HEK293 (cell line): ENCODE results near the gene NDUFA3.

Source experiments
- CTCF ChIA-PET: fragments of 350-600 bp; formaldehyde crosslinking; extraction: SDS; loops from one replicate; lab custom pipeline; 2021; ENCODE audit warnings: antibody characterized with exemption; lab: Yijun Ruan, JAX
- POLR2A ChIA-PET: fragments of 300-600 bp; formaldehyde crosslinking; extraction: SDS; loops from one replicate; lab custom pipeline; 2020; ENCODE audit warnings: antibody characterized with exemption, inconsistent platforms; lab: Yijun Ruan, JAX
- H3K27ac ChIP-seq: fragments of 200-500 bp; sonication (Bioruptor generic); 2 replicates; pipeline ENCODE4 v1.5.1; 2014; ENCODE audit warnings: low read depth, low read length, control low read depth, inconsistent platforms; ENCODE audit errors: extremely low read depth
- H3K36me3 ChIP-seq, 2 experiments: fragments of 200-500 bp in 1 of 2; sonication (Bioruptor generic) in 1 of 2; 1 replicate in 1 of 2; 2 replicates in 1 of 2; pipeline ENCODE4 v1.5.1; 2014 to 2017; ENCODE audit warnings: inconsistent platforms in 2 of 2, low read length in 2 of 2; ENCODE audit not compliant: control insufficient read depth in 2 of 2, insufficient read depth in 1 of 2
- H3K4me1 ChIP-seq: fragments of 200-500 bp; sonication (Bioruptor generic); 2 replicates; pipeline ENCODE4 v1.5.1; 2014; ENCODE audit warnings: mild to moderate bottlenecking, low read length, inconsistent platforms; ENCODE audit not compliant: control insufficient read depth, insufficient read depth
- H3K4me3 ChIP-seq: 2 replicates; pipeline ENCODE4 v1.5.1; 2011; ENCODE audit warnings: low read depth, mild to moderate bottlenecking, control low read depth, low read length, moderate library complexity
- H3K9me3 ChIP-seq: fragments of 200-500 bp; sonication (Bioruptor generic); 2 replicates; pipeline ENCODE4 v1.5.1; 2014; ENCODE audit warnings: low read depth, low read length, inconsistent platforms; ENCODE audit not compliant: control insufficient read depth, insufficient read depth
- GLI2 ChIP-seq: fragments of 450-650 bp; formaldehyde crosslinking; IDR thresholded peaks from 2 replicates; pipeline ENCODE4; 2017; ENCODE audit warnings: missing biosample characterization, missing genetic modification characterization, low read depth, borderline replicate concordance
- MEIS1 ChIP-seq: sonication (generic); formaldehyde crosslinking; IDR thresholded peaks from 2 replicates; pipeline ENCODE4 v1.8.1; 2022; ENCODE audit warnings: missing genetic modification reagents, mild to moderate bottlenecking, borderline replicate concordance
- PRDM1 ChIP-seq: fragments of 450-650 bp; formaldehyde crosslinking; IDR thresholded peaks from 2 replicates; pipeline ENCODE4; 2016; ENCODE audit warnings: missing biosample characterization, missing genetic modification characterization
- SCRT1 ChIP-seq: fragments of 450-650 bp; formaldehyde crosslinking; IDR thresholded peaks from 2 replicates; pipeline ENCODE4 v1.5.1; 2016; ENCODE audit warnings: missing biosample characterization, missing genetic modification characterization, borderline replicate concordance
- TRIM28 ChIP-seq: IDR thresholded peaks from 2 replicates; pipeline ENCODE4 v1.6.1; 2011; ENCODE audit warnings: low read length, control low read depth, borderline replicate concordance
- YY1 ChIP-seq: fragments of 450-650 bp; formaldehyde crosslinking; IDR thresholded peaks from 2 replicates; pipeline ENCODE4 v1.5.1; 2018; ENCODE audit warnings: missing biosample characterization, missing genetic modification characterization
- ZFP3 ChIP-seq: fragments of 450-650 bp; formaldehyde crosslinking; IDR thresholded peaks from 2 replicates; pipeline ENCODE4 v1.5.1; 2016; ENCODE audit warnings: low read depth, missing biosample characterization, missing genetic modification characterization
- ZFP69B ChIP-seq: fragments of 450-650 bp; formaldehyde crosslinking; IDR thresholded peaks from 2 replicates; pipeline ENCODE4 v1.5.1; 2016; ENCODE audit warnings: missing biosample characterization, missing genetic modification characterization
- ZIC2 ChIP-seq: fragments of 450-650 bp; formaldehyde crosslinking; IDR thresholded peaks from 2 replicates; pipeline ENCODE4 v1.5.1; 2016; ENCODE audit warnings: missing biosample characterization, missing genetic modification characterization
- ZNF10 ChIP-seq: fragments of 450-650 bp; formaldehyde crosslinking; IDR thresholded peaks from 2 replicates; pipeline ENCODE4 v1.5.1; 2017; ENCODE audit warnings: missing biosample characterization, missing genetic modification characterization
- ZNF112 ChIP-seq: fragments of 450-650 bp; formaldehyde crosslinking; IDR thresholded peaks from 2 replicates; pipeline ENCODE4 v1.5.0; 2017; ENCODE audit warnings: missing biosample characterization, missing genetic modification characterization
- ZNF121 ChIP-seq: fragments of 450-650 bp; formaldehyde crosslinking; IDR thresholded peaks from 2 replicates; pipeline ENCODE4 v1.5.1; 2016; ENCODE audit warnings: missing biosample characterization, missing genetic modification characterization
- ZNF157 ChIP-seq: fragments of 450-650 bp; formaldehyde crosslinking; IDR thresholded peaks from 2 replicates; pipeline ENCODE4 v1.5.1; 2016; ENCODE audit warnings: missing biosample characterization, missing genetic modification characterization
- ZNF184 ChIP-seq: fragments of 450-650 bp; IDR thresholded peaks from 2 replicates; pipeline ENCODE4 v1.5.1; 2018; ENCODE audit warnings: missing biosample characterization, mild to moderate bottlenecking, missing genetic modification characterization
- ZNF248 ChIP-seq: fragments of 450-650 bp; formaldehyde crosslinking; IDR thresholded peaks from 2 replicates; pipeline ENCODE4 v1.5.1; 2017; ENCODE audit warnings: missing biosample characterization, missing genetic modification characterization
- ZNF350 ChIP-seq: fragments of 450-650 bp; formaldehyde crosslinking; IDR thresholded peaks from 2 replicates; pipeline ENCODE4 v1.5.0; 2017; ENCODE audit warnings: missing biosample characterization, mild to moderate bottlenecking, missing genetic modification characterization
- ZNF37A ChIP-seq: fragments of 450-650 bp; IDR thresholded peaks from 2 replicates; pipeline ENCODE4 v1.5.1; 2018; ENCODE audit warnings: missing biosample characterization, missing genetic modification characterization
- ZNF561 ChIP-seq: fragments of 450-650 bp; IDR thresholded peaks from 2 replicates; pipeline ENCODE4 v1.5.1; 2018; ENCODE audit warnings: missing biosample characterization, missing genetic modification characterization, borderline replicate concordance
- ZNF596 ChIP-seq: fragments of 450-650 bp; IDR thresholded peaks from 2 replicates; pipeline ENCODE4 v1.5.0; 2018; ENCODE audit warnings: missing biosample characterization, mild to moderate bottlenecking, missing genetic modification characterization, moderate library complexity
- ZNF791 ChIP-seq: fragments of 450-650 bp; formaldehyde crosslinking; IDR thresholded peaks from 2 replicates; pipeline ENCODE4 v1.5.1; 2016; ENCODE audit warnings: missing biosample characterization, missing genetic modification characterization
- ZNF792 ChIP-seq: fragments of 450-650 bp; formaldehyde crosslinking; IDR thresholded peaks from 2 replicates; pipeline ENCODE4 v1.5.1; 2016; ENCODE audit warnings: missing biosample characterization, missing genetic modification characterization
- TF ChIP-seq, protein P1 (sequence below): fragments of 450-650 bp; formaldehyde crosslinking; IDR thresholded peaks from 2 replicates; pipeline ENCODE4 v1.5.1; 2016; ENCODE audit warnings: missing biosample characterization, missing genetic modification characterization
- TF ChIP-seq, protein P2 (sequence below): fragments of 450-650 bp; formaldehyde crosslinking; optimal IDR thresholded peaks from 2 replicates; pipeline ENCODE3; 2016; ENCODE audit warnings: missing biosample characterization, mild to moderate bottlenecking, missing genetic modification characterization

NDUFA3 gene

DNA sequence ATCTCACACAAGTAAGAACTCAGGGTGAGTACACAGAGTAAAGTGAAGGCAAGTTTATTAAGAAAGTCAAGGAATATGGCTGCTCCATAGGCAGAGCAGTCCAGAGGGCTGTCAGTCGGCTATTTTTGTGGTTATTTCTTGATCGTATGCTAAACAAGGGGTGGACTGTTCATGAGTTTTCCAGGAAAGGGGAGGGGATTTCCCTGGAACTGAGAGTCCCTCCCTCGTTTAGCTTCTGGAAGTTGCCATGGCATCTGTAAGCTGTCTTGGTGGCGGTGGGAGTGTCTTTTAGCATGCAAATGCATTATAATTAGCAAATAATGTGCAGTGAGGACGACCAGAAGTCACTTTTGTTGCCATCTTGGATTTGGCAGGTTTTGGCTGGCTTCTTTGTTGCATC is 33.2 kb upstream of the NDUFA3 start:
- CTCF ChIA-PET, result no interaction called here
- H3K4me1 ChIP-seq, result no peaks in the 10 kb centered on the region
- TF ChIP-seq SCRT1 (tag by site-specific recombination), result no peak
- H3K4me3 ChIP-seq, result no peak overlapping the region
- POLR2A ChIA-PET, result no interaction called here
- H3K9me3 ChIP-seq, result no peaks in the 10 kb centered on the region
- no peak overlapping the region for H3K27ac ChIP-seq
- no peaks in the 10 kb centered on the region for H3K36me3 ChIP-seq

DNA sequence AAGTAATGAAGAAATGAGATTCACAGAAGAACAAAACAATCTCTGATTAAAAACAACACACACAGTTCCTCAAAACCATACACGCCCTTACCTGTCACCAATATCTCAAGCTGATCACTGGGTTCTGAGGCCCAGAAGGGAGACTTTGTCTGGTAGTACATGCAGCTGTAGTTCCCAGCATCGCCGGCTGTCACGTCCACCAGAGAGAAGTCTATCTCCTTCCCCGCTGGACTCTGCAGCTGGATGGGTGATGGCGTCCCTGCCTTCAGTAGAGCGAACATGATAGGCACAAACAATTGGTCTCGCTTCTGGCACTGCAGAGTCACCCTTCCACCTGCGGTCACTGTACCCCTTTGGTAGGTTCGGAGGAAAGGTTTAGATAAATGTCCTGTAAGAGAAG is 28.8 kb upstream of the NDUFA3 start:
- no peaks in the 10 kb centered on the region for H3K9me3 ChIP-seq
- no peak overlapping the region for H3K4me3 ChIP-seq
- POLR2A ChIA-PET, result no interaction called here
- TF ChIP-seq MEIS1 (CRISPR knock-in tag) (no peak), ZIC2 (tag by site-specific recombination) (no peak), ZNF10 (tag by site-specific recombination) (no peak), ZNF248 (tag by site-specific recombination) (no peak), TRIM28 (no peak), ZNF792 (tag by site-specific recombination) (no peak), ZNF350 (tag by site-specific recombination) (no peak), PRDM1 (tag by site-specific recombination) (no peak), YY1 (no peak), ZNF596 (no peak), ZNF561 (no peak), ZNF121 (tag by site-specific recombination) (no peak), ZNF112 (tag by site-specific recombination) (no peak), GLI2 (tag by site-specific recombination) (no peak)
- TF ChIP-seq, protein P1, sequence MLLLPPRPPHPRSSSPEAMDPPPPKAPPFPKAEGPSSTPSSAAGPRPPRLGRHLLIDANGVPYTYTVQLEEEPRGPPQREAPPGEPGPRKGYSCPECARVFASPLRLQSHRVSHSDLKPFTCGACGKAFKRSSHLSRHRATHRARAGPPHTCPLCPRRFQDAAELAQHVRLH (tag by site-specific recombination), result no peak
- H3K27ac ChIP-seq, result no peak overlapping the region
- no peaks in the 10 kb centered on the region for H3K36me3 ChIP-seq
- H3K4me1 ChIP-seq, result no peaks in the 10 kb centered on the region
- CTCF ChIA-PET, result no interaction called here

DNA sequence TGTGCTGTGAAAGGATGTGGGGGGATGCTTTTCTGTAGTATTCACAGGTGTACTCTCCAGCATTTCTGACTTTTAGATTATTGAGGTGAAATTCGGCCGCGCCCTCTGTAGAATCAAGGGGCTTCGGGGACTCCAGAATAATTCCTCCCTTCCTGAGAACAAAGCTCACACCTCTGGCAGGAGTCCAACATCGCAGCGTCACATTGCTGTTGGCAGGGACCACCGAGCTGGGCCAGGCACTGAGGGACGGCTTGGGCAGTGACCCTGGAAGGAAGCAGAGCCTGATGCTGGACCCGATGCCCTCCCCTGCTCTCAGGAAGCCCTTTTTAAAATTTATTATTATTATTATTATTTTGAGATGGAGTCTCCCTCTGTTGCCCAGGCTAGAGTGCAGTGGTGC is 27.8 kb upstream of the NDUFA3 start:
- no peak overlapping the region for H3K27ac ChIP-seq
- H3K4me3 ChIP-seq, result no peak overlapping the region
- no peaks in the 10 kb centered on the region for H3K36me3 ChIP-seq
- no peaks in the 10 kb centered on the region for H3K9me3 ChIP-seq
- no peaks in the 10 kb centered on the region for H3K4me1 ChIP-seq
- TF ChIP-seq ZNF791 (tag by site-specific recombination) (no peak), ZNF157 (tag by site-specific recombination) (no peak), YY1 (no peak), ZNF184 (tag by site-specific recombination) (no peak), ZFP69B (tag by site-specific recombination) (no peak), ZNF37A (no peak), ZFP3 (tag by site-specific recombination) (no peak)
- TF ChIP-seq, protein P2, sequence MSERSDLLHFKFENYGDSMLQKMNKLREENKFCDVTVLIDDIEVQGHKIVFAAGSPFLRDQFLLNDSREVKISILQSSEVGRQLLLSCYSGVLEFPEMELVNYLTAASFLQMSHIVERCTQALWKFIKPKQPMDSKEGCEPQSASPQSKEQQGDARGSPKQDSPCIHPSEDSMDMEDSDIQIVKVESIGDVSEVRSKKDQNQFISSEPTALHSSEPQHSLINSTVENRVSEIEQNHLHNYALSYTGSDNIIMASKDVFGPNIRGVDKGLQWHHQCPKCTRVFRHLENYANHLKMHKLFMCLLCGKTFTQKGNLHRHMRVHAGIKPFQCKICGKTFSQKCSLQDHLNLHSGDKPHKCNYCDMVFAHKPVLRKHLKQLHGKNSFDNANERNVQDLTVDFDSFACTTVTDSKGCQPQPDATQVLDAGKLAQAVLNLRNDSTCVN (tag by site-specific recombination), result no peak
- TF ChIP-seq, all 188 proteins: peak for 0
- CTCF ChIA-PET, result no interaction called here
- POLR2A ChIA-PET, result interaction anchor here (0.6 kb wide), 1 partner anchor 114 kb away, joined by 3 read pairs; no protein-coding TSS in a partner anchor
